Endothelial cell of umbilical vein (primary cell): ENCODE results near the gene CNTLN. TPM values are rescaled to one million over a fixed set of nuclear protein-coding genes. Genes with fewer than 3 reads are reported as not detected.

ENCODE experiments used
- BruUV-seq: library from RNA; stranded (reverse); fragments of 400-500 nt; replicated peaks from 2 replicates; lab custom pipeline; 2021; lab: Mats Ljungman, UMichigan
- CTCF ChIA-PET: fragments of 300-600, 350-600 bp; sonication (Branson Sonifier 250); formaldehyde crosslinking; loops from one replicate; lab custom pipeline; 2021; ENCODE audit warnings: antibody characterized with exemption, inconsistent platforms; lab: Charles Lee
- POLR2A ChIA-PET: fragments of 300-600, 350-600 bp; sonication (Branson Sonifier 250); formaldehyde crosslinking; loops from one replicate; lab custom pipeline; 2021; ENCODE audit warnings: antibody characterized with exemption, inconsistent platforms; lab: Charles Lee
- DNase-seq: peaks from one replicate; pipeline ENCODE4 v3.0.0-alpha.2; 2011; ENCODE audit warnings: low read depth, low spot score
- FAIRE-seq: peaks from 2 replicates; lab custom pipeline; 2011; peaks lifted over from hg19 to GRCh38; lab: Jason Lieb, UNC
- H2AFZ ChIP-seq: 2 replicates; pipeline ENCODE4 v1.6.0; 2012; ENCODE audit warnings: low read depth, low read length, control low read depth, inconsistent platforms
- H3K27ac ChIP-seq: 2 replicates; pipeline ENCODE4 v1.5.1; 2011; ENCODE audit warnings: low read depth, mild to moderate bottlenecking, control low read depth, low read length, moderate library complexity; ENCODE audit not compliant: insufficient read depth
- H3K27me3 ChIP-seq, 2 experiments: 2 replicates each; pipeline versions ENCODE4 v1.6.0 to v1.6.1; 2011; ENCODE audit warnings: low read length in 2 of 2, mixed read lengths in 1 of 2; ENCODE audit not compliant: control insufficient read depth in 2 of 2, insufficient read depth in 2 of 2
- H3K36me3 ChIP-seq, 2 experiments: 2 replicates in 1 of 2; 3 replicates in 1 of 2; pipeline ENCODE4 v1.5.1; 2011; ENCODE audit warnings: low read length in 2 of 2, mild to moderate bottlenecking in 1 of 2, moderate library complexity in 1 of 2; ENCODE audit not compliant: control insufficient read depth in 2 of 2, insufficient read depth in 2 of 2; ENCODE audit errors: extremely low read depth in 1 of 2
- H3K4me1 ChIP-seq: 3 replicates; pipeline ENCODE4 v1.5.1; 2011; ENCODE audit warnings: mild to moderate bottlenecking, low read length; ENCODE audit not compliant: control insufficient read depth, insufficient read depth; ENCODE audit errors: extremely low read depth
- H3K4me2 ChIP-seq: 2 replicates; pipeline ENCODE4 v1.6.1; 2011; ENCODE audit warnings: low read length, control low read depth, mixed read lengths; ENCODE audit not compliant: insufficient read depth
- H3K4me3 ChIP-seq, 3 experiments: fragments of 200-600 bp in 1 of 3; sonication (generic), shearing (Covaris generic) in 1 of 3; replicated peaks in 1 of 3; 2 replicates each; pipeline ENCODE4 v1.5.1; 2011 to 2016; ENCODE audit warnings: control low read depth in 3 of 3, low read length in 3 of 3, mild to moderate bottlenecking in 2 of 3, inconsistent platforms in 1 of 3, low read depth in 1 of 3, moderate library complexity in 1 of 3; ENCODE audit not compliant: insufficient read depth in 1 of 3
- H3K79me2 ChIP-seq: 2 replicates; pipeline ENCODE4 v1.6.0; 2012; ENCODE audit warnings: low read length, inconsistent platforms; ENCODE audit not compliant: control insufficient read depth, insufficient read depth
- H3K9ac ChIP-seq: replicated peaks from 2 replicates; pipeline ENCODE3; 2011; ENCODE audit warnings: low read length, control low read depth; ENCODE audit not compliant: insufficient read depth; ENCODE audit errors: extremely low read depth
- H3K9me1 ChIP-seq: replicated peaks from 3 replicates; pipeline ENCODE4 v1.6.0; 2011; ENCODE audit warnings: mild to moderate bottlenecking, low read length; ENCODE audit not compliant: control insufficient read depth, insufficient read depth; ENCODE audit errors: extremely low read depth
- H3K9me3 ChIP-seq: replicated peaks from 2 replicates; pipeline ENCODE4 v1.5.1; 2012; ENCODE audit warnings: low read length, inconsistent platforms; ENCODE audit not compliant: control insufficient read depth, insufficient read depth
- H4K20me1 ChIP-seq: replicated peaks from 2 replicates; pipeline ENCODE3; 2011; ENCODE audit warnings: mild to moderate bottlenecking, low read length; ENCODE audit not compliant: control insufficient read depth, insufficient read depth; ENCODE audit errors: extremely low read depth
- CTCF ChIP-seq, 2 donors: IDR thresholded peaks; 1 replicate in 1 of 2; 2 replicates in 1 of 2; pipeline ENCODE4 v1.5.1; 2011; ENCODE audit warnings: low read length in 2 of 2, mild to moderate bottlenecking in 2 of 2, moderate library complexity in 2 of 2, control low read depth in 1 of 2, inconsistent platforms in 1 of 2, low read depth in 1 of 2; ENCODE audit not compliant: insufficient read depth in 1 of 2; ENCODE audit errors: extremely low read depth in 1 of 2
- EZH2 ChIP-seq: IDR thresholded peaks from 2 replicates; pipeline ENCODE4 v1.6.1; 2012; ENCODE audit warnings: borderline replicate concordance, low read depth, mild to moderate bottlenecking, moderate library complexity, low read length, inconsistent platforms; ENCODE audit not compliant: severe bottlenecking
- FOS ChIP-seq: IDR thresholded peaks from 2 replicates; pipeline ENCODE4 v1.6.1; 2011; ENCODE audit warnings: mild to moderate bottlenecking, low read length, moderate library complexity, borderline replicate concordance; ENCODE audit not compliant: insufficient read depth
- GATA2 ChIP-seq: IDR thresholded peaks from 2 replicates; pipeline ENCODE4 v1.7.0; 2011; ENCODE audit warnings: low read depth, mild to moderate bottlenecking, moderate library complexity, mixed read lengths, low read length; ENCODE audit not compliant: insufficient read length, insufficient read depth
- JUN ChIP-seq: IDR thresholded peaks from 2 replicates; pipeline ENCODE4 v1.6.1; 2011; ENCODE audit warnings: borderline replicate concordance, low read depth; ENCODE audit not compliant: insufficient read length, insufficient read depth
- MAX ChIP-seq: IDR thresholded peaks from 2 replicates; pipeline ENCODE4 v1.6.1; 2011; ENCODE audit not compliant: insufficient read depth, insufficient read length
- MYC ChIP-seq: IDR thresholded peaks from one replicate; pipeline ENCODE4 v1.6.1; 2011; ENCODE audit warnings: mild to moderate bottlenecking, low read depth, low read length
- POLR2A ChIP-seq: IDR thresholded peaks from 2 replicates; pipeline ENCODE4 v1.6.1; 2012; ENCODE audit warnings: low read depth, mild to moderate bottlenecking, control low read depth, low read length
- POLR2AphosphoS5 ChIP-seq: IDR thresholded peaks from 2 replicates; pipeline ENCODE4 v1.6.1; 2012; ENCODE audit warnings: low read depth, mild to moderate bottlenecking, control low read depth, low read length, moderate library complexity; ENCODE audit not compliant: insufficient read depth
- dilution Hi-C: fragments of 300-500 bp; cut with MboI; formaldehyde crosslinking; loops from one replicate; pipeline ENCODE4 v1.15.0; 2019; ENCODE audit warnings: low sequenced_read_pairs; ENCODE audit not compliant: extremely low pct_ligation_motif_present
- intact Hi-C: fragments of 100-400 bp; cut with micrococcal nuclease; formaldehyde crosslinking; loops from one replicate; pipeline ENCODE4 v1.10.0; 2022
- polyA plus RNA-seq, 4 experiments: library from polyadenylated mRNA; depleted of rRNA in 3 of 4; stranded (reverse) in 3 of 4; unstranded in 1 of 4; fragments of >200 nt; gene quantifications; 2 replicates each; pipeline versions ENCODE4 v1.2.1 to v1.2.3, GENCODE V29; 2011 to 2012; ENCODE audit warnings: missing spikeins in 1 of 4
- total RNA-seq: library from RNA; stranded (reverse); gene quantifications from 2 replicates; pipeline ENCODE4 v1.2.3, GENCODE V29; 2021

The CNTLN gene
- total and polyA plus RNA-seq, 2 donors (not counting 3 experiments of a cell fraction or from before 2014, with no cell fraction given), result 3.5 to 15.8 TPM

- no peak for DNase-seq
- Histone ChIP-seq H3K9me3 (no peaks in the 10 kb centered on the region), H3K9me1 (no peaks in the 10 kb centered on the region), H4K20me1 (no peaks in the 10 kb centered on the region), H3K27ac (no peak overlapping the region), H3K4me1 (no peaks in the 10 kb centered on the region), H3K4me2 (no peak overlapping the region), H3K9ac (no peak overlapping the region), H3K27me3 (no peaks in the 10 kb centered on the region), H3K79me2 (no peaks in the 10 kb centered on the region), H3K36me3 (peaks cover 0 to 4% of the 10 kb centered on the region in 2 experiments), H3K4me3 (no peak overlapping the region), H2AFZ (no peak overlapping the region)
- ChIA-PET POLR2A (no interaction called here), CTCF (no interaction called here)
- dilution Hi-C loops (no loop called here), intact Hi-C loops (no loop called here)
- no TSS peak for BruUV-seq
- no peak for FAIRE-seq
- no peak for TF ChIP-seq MYC
- TF ChIP-seq CTCF (IDR thresholded peaks at IDR 0.05; ENCODE audit: extremely low read depth in 1 of 2, insufficient read depth in 1 of 2, low read depth in 1 of 2, low read length in 2 of 2), result no peak
- no peak for TF ChIP-seq POLR2AphosphoS5
- TF ChIP-seq MAX, result no peak
- TF ChIP-seq GATA2, result no peak
- no peak for TF ChIP-seq JUN
- TF ChIP-seq FOS, result no peak
- TF ChIP-seq POLR2A, result no peak
- no peak for TF ChIP-seq EZH2
These were observed 232.2 kb downstream of the CNTLN start for GRCh38 chr9:17367035-17367434.
